NCI-H1436 (cell line): Measurements from ENCODE around the gene THSD4.

Experiments
- DNase-seq: peaks from one replicate; lab custom pipeline; 2025; lab: John Stamatoyannopoulos, UW

The THSD4 gene

DNA sequence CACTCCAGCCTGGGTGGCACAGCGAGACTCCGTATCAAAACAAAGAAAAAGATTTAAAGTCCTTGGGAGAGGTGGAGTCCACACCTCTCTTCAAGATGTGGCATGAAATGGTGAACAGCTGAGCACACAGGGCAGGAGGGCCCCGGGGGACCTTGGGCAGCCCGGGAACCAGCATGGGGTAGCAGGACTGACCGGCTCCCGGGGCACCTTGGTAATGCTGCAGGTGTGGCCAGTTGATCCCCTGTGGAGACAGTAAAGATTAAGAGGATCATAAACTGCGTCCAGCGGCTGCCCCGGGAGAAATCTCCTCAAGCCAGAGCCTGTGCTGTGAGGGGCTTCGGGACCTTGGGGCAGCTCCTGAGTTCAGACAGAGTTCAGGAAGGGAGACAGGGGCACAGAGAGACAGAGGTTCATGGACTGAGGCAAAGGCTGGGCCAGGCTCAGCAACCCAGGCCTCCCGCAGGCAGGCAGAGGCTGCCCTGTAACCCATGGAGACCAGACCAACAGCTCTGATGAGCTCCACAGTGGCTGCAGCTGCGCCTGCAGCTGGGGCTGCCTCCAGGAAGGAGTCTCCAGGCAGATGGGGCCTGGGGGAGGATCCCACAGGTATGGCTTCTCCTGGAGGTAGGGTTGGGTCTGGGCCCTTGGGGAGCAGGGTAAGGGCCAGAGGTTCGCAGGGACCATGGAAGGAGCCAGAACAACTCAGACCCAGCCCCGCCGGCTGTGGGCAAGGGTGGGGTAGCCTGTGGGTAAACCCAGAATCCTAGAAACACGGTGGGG, 695.2 kb downstream of the THSD4 start, which contains the start of gene NR2E3:
TSS of gene NR2E3 (plus strand) at position 299 of the 780 bp plus-strand sequence. CDS start at position 489, 190 bp downstream.
- DNase-seq: no peak

DNA sequence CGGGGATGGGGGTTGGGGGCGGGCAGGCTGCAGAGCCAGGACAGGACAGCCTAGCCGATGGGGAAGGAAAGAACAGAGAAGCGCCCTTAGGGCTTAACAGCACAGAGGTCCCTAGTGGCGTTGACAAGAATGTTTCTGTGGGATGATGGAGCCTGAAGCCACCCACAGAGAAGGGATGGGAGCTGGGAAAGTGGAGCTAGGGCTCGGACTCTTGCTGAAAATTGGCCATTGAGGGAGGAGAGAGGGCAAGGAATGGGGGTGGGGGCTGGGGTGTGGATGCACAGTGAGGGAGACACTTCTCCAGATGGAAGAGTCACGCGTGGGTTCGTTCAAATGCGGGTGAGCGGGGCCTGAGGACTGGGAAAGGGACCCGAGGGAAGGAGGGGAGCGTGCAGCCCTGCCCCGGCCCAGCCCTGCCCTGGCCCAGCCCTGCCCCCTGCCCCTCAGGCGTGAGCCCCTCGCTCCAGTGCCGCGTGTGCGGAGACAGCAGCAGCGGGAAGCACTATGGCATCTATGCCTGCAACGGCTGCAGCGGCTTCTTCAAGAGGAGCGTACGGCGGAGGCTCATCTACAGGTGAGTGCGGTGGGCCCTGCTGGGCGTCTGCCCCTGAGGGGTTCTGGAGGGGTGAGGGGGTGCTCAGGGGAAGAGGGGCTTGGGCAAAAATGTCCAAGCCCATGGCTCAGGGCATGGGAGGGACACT, 695.9 kb downstream of the THSD4 start:
- DNase-seq: no peak

DNA sequence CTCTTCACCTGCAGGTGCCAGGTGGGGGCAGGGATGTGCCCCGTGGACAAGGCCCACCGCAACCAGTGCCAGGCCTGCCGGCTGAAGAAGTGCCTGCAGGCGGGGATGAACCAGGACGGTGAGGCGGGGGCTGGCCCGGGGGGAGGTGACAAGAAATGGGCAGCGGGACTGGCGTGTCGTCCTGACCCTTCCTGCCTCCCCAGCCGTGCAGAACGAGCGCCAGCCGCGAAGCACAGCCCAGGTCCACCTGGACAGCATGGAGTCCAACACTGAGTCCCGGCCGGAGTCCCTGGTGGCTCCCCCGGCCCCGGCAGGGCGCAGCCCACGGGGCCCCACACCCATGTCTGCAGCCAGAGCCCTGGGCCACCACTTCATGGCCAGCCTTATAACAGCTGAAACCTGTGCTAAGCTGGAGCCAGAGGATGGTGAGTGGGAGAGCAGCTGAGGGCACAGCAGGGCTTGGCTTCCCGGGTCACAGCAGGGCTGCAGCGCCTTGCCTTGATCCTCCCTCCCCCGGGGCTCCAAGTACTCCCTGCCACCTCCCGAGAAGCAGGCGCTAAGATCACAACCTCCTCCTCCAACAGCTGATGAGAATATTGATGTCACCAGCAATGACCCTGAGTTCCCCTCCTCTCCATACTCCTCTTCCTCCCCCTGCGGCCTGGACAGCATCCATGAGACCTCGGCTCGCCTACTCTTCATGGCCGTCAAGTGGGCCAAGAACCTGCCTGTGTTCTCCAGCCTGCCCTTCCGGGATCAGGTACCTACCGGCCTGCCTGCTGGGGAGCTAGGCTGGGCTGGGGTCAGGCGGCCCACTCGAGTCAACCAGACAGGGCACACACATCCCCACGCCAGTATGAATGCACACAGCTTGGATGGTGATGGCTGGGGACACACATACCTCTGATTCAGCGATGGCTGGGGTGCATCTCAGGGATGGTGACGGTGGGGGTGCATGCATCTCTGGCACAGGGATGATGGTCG, 696.8 kb downstream of the THSD4 start:
- DNase-seq: no peak

DNA sequence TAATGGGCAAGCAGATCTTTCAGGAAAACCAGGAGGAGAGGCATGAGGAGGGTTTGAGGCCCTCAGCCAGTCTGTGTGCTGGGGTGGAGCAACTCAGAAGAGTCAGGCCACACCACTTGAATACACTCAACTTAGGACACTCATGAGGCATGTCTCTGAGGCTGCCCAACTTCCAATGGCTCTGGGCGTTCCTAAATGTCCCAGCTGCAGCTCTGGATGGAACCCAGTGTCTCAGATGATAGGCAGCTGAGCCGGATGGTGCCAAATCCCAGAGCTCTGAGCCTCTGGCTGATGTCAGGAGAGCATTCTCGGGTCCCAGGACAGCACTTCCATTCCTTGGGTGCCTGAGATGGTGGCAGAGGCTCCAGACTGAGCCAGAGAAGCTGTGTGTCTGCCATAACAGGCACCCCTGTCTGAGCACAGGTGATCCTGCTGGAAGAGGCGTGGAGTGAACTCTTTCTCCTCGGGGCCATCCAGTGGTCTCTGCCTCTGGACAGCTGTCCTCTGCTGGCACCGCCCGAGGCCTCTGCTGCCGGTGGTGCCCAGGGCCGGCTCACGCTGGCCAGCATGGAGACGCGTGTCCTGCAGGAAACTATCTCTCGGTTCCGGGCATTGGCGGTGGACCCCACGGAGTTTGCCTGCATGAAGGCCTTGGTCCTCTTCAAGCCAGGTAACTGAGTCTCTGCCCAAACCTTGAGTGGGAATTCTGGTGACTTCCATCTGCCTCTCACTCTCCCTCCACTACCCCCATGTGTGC, 697.9 kb downstream of the THSD4 start:
- DNase-seq: no peak

DNA sequence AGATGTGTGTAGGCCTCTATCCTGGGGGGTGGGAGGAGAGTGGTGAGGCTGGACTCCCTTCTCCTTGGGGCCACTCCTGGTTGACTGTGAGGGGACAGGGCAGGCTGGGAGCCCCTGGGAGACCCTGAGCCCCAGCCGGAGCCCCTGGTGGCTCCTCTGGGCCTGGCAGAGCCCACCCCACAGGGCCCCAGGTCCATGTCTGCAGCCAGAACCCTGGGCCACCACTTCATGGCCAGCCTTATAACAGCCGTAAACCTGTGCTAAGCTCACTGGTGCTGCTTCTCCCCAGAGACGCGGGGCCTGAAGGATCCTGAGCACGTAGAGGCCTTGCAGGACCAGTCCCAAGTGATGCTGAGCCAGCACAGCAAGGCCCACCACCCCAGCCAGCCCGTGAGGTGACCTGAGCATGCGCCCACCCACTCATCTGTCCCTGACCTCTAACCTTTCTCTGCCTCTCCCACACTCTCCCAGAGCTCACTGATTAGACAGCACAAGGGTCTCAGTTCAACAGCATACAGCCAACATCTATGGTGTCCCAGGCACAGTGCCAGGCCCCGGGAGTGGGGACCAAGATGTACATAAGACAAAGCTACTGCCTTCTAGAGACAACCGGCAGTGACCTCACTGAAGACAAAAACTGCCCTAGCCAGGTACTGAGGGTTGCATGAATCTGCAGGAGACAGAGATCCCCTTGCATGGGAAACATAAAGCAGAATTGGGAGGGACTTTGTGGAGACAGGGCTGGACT, 698.6 kb downstream of the THSD4 start:
- no peak for DNase-seq

DNA sequence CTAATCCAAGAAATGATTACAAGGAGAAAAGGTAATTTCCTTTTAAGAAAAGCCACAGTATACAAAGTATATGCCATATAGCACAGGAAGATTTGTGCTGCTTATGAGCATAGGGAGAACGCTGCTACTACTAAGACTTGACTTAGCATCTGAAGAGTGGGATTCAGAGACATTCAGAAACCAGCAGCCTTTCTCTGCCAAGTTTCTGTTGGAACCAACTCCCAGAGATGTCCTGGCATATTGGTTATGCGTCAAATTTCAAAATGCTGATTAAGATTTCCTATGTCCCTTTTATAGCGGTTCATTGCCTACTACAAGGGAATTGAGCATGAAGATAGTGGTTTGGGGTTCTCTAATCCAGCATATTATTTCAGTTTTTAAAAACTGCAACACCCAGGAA, 700.0 kb downstream of the THSD4 start:
- no peak for DNase-seq

DNA sequence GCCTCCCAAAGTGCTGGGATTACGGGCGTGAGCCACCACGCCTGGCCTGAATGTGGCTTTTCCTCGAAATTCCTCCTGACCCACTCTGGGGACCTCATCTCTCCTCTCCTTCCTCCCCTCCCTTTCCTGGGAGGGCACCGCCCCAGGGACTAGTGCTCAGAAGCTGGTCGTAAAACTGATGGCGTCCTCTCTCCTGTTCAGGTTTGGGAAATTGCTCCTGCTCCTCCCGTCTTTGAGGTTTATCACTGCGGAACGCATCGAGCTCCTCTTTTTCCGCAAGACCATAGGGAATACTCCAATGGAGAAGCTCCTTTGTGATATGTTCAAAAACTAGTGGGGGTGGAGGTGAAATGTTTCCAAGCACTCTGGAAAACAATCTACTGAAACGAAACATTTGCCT, 702.1 kb downstream of the THSD4 start:
- DNase-seq: no peak

DNA sequence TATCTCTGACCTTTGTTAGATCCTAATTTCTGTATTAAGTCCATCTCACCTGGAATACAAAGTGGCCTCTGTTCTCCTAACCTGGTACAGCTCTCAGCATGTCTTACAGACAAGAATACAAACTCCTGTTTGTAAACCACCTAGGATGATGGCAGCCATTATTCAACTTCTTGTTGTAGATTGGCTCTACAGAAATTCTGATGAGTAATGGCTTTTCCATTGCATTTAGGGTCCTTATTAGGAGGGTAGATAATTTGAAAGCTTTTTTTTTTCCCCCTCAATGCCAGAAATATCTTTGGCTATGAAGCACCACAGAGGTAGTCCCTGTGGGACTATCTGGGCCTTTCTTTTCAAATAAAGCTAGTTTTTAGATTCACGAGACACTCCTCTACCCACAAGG, 704.9 kb downstream of the THSD4 start:
- no peak for DNase-seq

DNA sequence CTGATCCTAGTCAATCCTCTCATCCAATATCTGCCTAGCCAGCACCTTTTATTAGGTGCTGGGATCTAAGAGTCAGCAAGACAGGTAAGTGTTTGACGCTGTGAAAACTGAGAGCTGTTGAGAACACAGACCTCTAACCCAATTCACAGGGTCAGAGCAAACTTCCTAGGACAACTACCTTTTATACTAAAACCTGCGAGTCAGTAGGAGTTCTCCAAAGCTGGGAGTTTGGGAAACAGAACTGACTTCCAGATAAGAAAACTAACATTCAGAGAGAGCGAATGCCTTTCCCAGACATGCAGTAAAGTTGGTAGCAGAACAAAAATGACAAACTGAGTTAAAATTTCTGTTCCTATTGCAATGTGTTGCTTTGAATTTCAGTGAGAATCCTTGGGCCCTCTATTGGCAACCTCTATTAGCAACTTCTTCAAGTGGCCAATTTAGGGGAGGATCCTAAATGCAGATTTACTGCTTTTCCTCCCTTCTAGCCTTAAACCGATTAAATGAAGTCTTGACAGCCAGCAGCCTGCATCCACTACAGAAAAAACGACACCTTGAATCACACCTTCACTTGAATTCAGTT, 706.4 kb downstream of the THSD4 start:
- DNase-seq: no peak

DNA sequence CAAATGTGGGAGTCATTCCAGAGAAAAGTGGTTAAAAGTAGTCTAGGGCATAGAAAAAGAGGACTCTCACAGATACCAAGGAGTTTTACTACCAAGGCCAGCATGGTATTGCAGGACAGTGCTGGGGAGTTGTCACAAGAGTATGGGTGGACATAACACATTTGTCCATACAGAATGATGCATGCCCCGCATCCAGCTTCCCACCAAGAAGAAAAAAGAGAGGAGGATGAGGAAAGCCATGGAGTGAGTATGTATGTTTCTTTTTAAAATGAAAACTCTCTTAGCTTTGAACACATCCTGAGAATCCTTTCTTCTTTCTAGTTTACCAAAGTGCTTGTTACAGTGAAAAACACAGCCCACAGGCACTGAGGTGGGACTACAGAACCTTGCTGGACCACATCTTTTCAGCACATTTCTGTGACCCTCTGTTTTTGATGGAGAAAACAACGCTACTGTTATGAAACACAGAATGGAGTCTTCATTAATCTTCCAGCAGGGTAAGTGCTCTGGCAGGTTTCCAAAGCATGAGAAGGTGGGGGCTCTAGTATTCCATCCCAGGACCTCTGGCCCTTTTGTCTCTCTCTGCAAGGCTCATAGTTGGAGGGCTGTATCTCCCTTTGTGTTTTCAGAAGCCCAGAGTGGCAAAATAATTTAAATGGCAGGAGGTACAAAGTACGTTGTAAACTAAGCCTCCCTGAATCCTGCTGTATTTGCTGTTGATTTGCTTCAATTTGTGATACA, 707.8 kb downstream of the THSD4 start:
- no peak for DNase-seq

DNA sequence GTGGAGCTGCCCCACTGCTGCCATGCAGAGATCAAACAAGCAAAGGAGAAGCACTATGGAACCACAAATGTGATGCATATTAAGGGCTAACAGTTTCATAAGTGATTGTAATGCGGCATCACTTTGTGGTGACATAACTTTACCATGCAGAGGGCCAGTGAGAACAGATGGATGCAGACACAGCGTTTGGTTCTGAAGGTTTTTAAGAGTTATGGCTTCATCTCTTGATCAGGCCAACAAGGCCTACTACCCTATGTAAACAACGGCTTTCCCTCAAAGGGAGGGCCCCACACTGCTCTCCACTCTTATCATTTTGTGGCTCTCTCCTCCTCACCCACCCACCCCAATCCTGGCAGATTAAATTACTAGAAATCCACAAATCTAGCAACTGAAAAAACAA, 708.5 kb downstream of the THSD4 start:
- no peak for DNase-seq

DNA sequence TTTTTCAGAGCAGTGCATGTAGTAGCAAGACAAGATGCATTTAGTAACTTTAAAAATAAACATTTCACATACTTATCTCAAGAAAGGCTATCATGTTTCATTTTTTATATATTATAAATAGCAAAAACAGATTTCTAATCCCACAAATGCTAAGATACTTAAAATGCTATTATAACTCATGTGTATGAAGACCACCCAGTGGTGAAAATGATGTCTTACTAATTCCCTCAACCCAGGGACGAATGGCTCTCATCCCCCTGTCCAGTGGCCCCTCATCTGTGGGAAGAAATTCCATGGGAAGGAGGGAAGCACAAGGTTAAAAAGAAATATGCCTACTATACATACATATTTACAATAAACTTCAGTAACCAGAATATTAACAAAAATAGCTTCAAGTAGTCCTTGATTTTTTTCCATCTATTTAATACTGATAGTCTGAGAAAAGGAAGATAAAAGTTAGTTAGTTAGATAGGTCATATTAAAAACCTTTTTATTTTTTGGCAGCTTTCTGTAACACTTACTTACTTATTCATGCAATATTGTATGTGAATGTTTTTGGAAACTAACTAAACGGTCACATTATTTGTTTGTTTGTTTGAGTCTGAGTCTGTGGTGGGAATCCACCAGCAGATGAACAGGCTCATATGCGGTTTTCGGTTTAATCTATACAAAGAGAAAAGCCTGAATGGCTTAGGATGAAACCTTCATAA, 709.9 kb downstream of the THSD4 start:
- no peak for DNase-seq

DNA sequence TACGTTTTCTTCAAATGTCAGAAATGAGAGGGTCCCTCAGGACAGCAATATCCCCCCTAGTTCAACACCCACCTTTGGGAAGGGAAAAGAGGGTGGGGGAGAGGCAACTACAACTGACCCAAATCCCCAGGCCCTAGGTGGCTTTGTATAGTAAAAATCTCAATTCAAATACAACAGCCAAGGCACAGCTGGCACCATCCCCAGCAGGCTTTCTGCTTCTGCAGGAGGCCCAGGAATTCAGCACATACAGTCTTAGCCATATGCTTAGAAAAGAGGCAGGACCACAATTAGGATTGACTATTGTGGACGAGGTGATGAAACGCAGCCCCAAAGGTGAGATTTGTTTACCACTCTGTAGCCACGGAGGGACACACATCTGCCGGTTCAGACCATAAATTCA, 710.9 kb downstream of the THSD4 start:
- no peak for DNase-seq

DNA sequence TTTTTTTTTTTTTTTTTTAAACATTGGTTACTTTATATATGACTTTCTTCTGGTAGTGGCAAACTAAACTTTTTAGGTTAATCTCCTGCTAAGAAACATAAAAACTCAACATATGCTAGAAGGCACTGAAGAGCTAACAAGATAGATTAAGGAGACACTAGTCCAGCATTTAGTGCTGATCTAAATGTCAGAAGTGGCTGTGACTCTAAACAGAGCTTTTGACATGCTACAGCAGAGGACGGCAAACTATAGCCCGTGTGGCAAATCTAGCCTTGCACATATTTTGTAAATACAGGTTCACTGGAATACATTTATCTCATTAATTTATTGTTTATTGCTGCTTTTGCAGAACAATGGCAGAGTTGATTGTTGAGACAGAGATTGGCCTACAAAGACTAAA, 715.7 kb downstream of the THSD4 start:
- DNase-seq: no peak
